Vagina (tissue), 2 donors: ENCODE results near the gene ART1.

Experiments used
- POLR2A ChIP-seq, 2 donors: fragments of 450-650 bp; IDR thresholded peaks; one replicate each; pipeline ENCODE4 v1.6.1; 2017; ENCODE audit warnings: antibody characterized with exemption in 2 of 2, mild to moderate bottlenecking in 2 of 2, moderate library complexity in 2 of 2
- TF ChIP-seq, protein P1 (sequence below), 3 experiments: fragments of 450-650 bp in 2 of 3; fragments of 200-600 bp in 1 of 3; sonication (generic) in 1 of 3; IDR thresholded peaks; one replicate each; pipeline ENCODE4 v1.5.1; 2017 to 2019; ENCODE audit warnings: antibody characterized with exemption in 3 of 3, mild to moderate bottlenecking in 2 of 3, moderate library complexity in 2 of 3

DNA sequence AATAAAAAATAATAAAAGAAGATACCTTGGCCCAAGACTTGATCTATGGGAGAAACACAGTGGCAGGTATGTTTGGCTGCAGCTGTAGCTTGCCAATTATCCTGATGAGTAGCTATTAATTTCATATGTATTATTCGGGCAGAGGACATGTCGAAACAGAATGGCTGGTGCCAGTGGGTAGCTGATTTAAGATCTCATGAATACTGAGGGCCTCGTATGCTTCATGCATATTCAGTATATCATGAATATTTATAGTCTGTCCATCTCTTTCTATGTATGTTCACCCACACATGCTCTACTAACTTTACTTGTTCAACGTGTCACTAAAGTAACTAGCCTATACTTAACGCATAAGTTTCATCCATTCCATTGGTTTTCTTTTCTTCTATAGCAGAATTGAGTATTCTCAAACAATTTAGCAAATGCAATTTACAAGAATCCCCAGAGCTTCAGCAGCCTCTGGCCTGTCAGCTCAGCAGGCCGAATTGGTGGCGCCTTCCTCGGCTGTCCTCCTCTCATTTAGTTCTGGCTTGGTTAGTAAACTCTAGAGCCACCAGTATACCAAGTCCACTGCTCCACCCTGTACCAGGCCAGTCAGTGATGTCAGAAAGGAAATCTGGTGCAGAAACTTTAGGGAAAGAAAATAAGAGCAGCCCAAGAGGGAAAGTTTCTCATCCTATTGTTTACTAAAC lies 21.0 kb upstream of the ART1 start:
- TF ChIP-seq, protein P1, sequence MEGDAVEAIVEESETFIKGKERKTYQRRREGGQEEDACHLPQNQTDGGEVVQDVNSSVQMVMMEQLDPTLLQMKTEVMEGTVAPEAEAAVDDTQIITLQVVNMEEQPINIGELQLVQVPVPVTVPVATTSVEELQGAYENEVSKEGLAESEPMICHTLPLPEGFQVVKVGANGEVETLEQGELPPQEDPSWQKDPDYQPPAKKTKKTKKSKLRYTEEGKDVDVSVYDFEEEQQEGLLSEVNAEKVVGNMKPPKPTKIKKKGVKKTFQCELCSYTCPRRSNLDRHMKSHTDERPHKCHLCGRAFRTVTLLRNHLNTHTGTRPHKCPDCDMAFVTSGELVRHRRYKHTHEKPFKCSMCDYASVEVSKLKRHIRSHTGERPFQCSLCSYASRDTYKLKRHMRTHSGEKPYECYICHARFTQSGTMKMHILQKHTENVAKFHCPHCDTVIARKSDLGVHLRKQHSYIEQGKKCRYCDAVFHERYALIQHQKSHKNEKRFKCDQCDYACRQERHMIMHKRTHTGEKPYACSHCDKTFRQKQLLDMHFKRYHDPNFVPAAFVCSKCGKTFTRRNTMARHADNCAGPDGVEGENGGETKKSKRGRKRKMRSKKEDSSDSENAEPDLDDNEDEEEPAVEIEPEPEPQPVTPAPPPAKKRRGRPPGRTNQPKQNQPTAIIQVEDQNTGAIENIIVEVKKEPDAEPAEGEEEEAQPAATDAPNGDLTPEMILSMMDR (IDR thresholded peaks at IDR 0.05), result no peak
- TF ChIP-seq POLR2A (IDR thresholded peaks at IDR 0.05), result no peak
